ENCODE results near the gene IGFBP1.

IGFBP1 gene

DNA sequence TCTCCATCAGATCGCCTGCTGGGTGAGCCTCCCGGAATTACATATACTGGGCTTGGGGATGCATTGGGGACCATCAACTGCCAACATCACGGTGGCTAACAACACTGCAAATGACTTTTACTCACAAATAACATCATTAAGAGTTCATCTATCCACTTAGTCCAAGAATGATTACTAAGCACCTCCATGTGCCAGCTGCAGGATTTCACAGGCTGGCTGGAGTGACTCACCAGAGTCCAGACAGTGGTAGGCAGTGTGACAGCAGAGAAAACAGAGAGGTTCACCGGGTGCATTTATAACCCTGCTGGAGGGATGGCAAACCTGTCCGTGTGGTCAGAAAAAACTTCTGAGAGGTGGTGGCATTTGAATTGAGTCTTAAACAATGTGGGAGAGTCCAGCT is 36.0 kb downstream of the IGFBP1 start:
- H3K4me1 ChIP-seq (ENCODE audit: control insufficient read depth, insufficient read depth, low read length), result peaks cover 3% of the 10 kb centered on the region; the same call in 1 of the 2 replicates
- no peaks in the 10 kb centered on the region for H3K36me3 ChIP-seq (ENCODE audit: control insufficient read depth in 2 of 2, insufficient read depth in 1 of 2, low read length in 2 of 2)
- TF ChIP-seq GLIS1 (tag by site-specific recombination; IDR thresholded peaks at IDR 0.05), result peak; percentile 52
- no peak for TF ChIP-seq ZNF701 (tag by site-specific recombination; IDR thresholded peaks at IDR 0.05)
- H3K27ac ChIP-seq (ENCODE audit: extremely low read depth, low read depth, low read length), result no peak overlapping the region
- H3K9me3 ChIP-seq (ENCODE audit: control insufficient read depth, insufficient read depth, low read depth, low read length), result no peaks in the 10 kb centered on the region
- ChIA-PET CTCF (interaction anchor here (1.0 to 3.2 kb wide), 7 partner anchors 10 to 1161 kb away, joined by 3 to 26 read pairs (median 4); no protein-coding TSS in a partner anchor), POLR2A (no interaction called here)
- H3K4me3 ChIP-seq (ENCODE audit: low read depth, low read length), result no peak overlapping the region

DNA sequence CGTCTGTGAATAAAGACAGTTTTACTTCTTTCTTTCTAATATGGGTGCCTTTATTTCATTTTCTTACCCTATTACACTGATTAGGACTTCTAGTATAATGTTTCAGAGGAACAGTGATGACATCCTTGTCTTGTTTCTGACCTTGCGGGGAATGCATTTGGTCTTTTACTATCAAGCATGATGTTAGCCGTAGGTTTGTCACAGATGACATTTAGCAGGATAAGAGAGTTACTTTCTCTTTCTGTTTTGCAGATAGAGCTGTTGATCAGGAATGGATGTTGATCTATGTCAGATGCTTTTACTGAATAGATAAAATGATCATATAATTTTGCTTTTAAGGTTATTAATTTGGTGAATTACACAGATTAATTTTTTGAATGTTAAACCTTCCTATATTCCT is 39.4 kb downstream of the IGFBP1 start:
- TF ChIP-seq ZNF146 (tag by site-specific recombination; IDR thresholded peaks at IDR 0.05), result no peak
- TF ChIP-seq, protein P1, sequence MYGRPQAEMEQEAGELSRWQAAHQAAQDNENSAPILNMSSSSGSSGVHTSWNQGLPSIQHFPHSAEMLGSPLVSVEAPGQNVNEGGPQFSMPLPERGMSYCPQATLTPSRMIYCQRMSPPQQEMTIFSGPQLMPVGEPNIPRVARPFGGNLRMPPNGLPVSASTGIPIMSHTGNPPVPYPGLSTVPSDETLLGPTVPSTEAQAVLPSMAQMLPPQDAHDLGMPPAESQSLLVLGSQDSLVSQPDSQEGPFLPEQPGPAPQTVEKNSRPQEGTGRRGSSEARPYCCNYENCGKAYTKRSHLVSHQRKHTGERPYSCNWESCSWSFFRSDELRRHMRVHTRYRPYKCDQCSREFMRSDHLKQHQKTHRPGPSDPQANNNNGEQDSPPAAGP (tag by site-specific recombination; IDR thresholded peaks at IDR 0.05), result no peak
- TF ChIP-seq ZFP69B (tag by site-specific recombination; IDR thresholded peaks at IDR 0.05), result no peak
- TF ChIP-seq ZNF473 (tag by site-specific recombination; IDR thresholded peaks at IDR 0.05), result no peak
- no peak for TF ChIP-seq ZSCAN16 (tag by site-specific recombination; IDR thresholded peaks at IDR 0.05)
- TF ChIP-seq HOXA7 (CRISPR knock-in tag; IDR thresholded peaks at IDR 0.05; ENCODE audit: borderline replicate concordance), result no peak
- TF ChIP-seq ZNF2 (tag by site-specific recombination; IDR thresholded peaks at IDR 0.05), result no peak
- no peak for TF ChIP-seq KLF7 (tag by site-specific recombination; IDR thresholded peaks at IDR 0.05; ENCODE audit: borderline replicate concordance)
- TF ChIP-seq, protein P2, sequence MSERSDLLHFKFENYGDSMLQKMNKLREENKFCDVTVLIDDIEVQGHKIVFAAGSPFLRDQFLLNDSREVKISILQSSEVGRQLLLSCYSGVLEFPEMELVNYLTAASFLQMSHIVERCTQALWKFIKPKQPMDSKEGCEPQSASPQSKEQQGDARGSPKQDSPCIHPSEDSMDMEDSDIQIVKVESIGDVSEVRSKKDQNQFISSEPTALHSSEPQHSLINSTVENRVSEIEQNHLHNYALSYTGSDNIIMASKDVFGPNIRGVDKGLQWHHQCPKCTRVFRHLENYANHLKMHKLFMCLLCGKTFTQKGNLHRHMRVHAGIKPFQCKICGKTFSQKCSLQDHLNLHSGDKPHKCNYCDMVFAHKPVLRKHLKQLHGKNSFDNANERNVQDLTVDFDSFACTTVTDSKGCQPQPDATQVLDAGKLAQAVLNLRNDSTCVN (tag by site-specific recombination; optimal IDR thresholded peaks at IDR 0.05), result no peak
- no peak for TF ChIP-seq ZNF175 (tag by site-specific recombination; IDR thresholded peaks at IDR 0.05)
- no peak for TF ChIP-seq ZNF830 (tag by site-specific recombination; IDR thresholded peaks at IDR 0.05; ENCODE audit: low read depth)
- TF ChIP-seq, protein P3, sequence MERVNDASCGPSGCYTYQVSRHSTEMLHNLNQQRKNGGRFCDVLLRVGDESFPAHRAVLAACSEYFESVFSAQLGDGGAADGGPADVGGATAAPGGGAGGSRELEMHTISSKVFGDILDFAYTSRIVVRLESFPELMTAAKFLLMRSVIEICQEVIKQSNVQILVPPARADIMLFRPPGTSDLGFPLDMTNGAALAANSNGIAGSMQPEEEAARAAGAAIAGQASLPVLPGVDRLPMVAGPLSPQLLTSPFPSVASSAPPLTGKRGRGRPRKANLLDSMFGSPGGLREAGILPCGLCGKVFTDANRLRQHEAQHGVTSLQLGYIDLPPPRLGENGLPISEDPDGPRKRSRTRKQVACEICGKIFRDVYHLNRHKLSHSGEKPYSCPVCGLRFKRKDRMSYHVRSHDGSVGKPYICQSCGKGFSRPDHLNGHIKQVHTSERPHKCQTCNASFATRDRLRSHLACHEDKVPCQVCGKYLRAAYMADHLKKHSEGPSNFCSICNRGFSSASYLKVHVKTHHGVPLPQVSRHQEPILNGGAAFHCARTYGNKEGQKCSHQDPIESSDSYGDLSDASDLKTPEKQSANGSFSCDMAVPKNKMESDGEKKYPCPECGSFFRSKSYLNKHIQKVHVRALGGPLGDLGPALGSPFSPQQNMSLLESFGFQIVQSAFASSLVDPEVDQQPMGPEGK (tag by site-specific recombination; IDR thresholded peaks at IDR 0.05), result no peak
- TF ChIP-seq ZNF701 (tag by site-specific recombination; IDR thresholded peaks at IDR 0.05), result no peak
- ChIA-PET CTCF (no interaction called here), POLR2A (no interaction called here)
- H3K9me3 ChIP-seq (ENCODE audit: control insufficient read depth, insufficient read depth, low read depth, low read length), result no peaks in the 10 kb centered on the region
- H3K36me3 ChIP-seq (ENCODE audit: control insufficient read depth in 2 of 2, insufficient read depth in 1 of 2, low read length in 2 of 2), result no peaks in the 10 kb centered on the region
- no peak overlapping the region for H3K27ac ChIP-seq (ENCODE audit: extremely low read depth, low read depth, low read length)
- 0 out of 2 replicates have a peak, but pooled peaks cover 3% of the 10 kb centered on the region for H3K4me1 ChIP-seq (ENCODE audit: control insufficient read depth, insufficient read depth, low read length)
- H3K4me3 ChIP-seq (ENCODE audit: low read depth, low read length), result no peak overlapping the region

DNA sequence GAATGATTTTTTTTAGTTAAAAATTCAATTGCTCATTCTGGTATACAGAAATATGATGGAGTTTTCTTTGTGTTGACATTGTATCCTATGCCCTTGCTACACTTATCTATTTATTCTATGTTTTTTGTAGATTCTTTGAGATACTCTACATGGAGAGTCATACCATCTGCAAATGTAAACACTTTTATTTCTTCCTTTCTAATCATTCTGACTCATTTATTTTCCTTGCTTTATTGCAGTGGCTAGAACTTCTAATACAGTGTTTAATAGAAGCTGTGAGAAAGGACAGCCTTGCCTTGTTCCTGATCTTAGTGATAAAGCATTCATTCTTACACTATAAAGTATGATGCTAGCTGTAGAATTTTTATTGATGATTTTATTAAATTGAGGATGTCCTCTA is 42.7 kb downstream of the IGFBP1 start:
- no peak overlapping the region for H3K27ac ChIP-seq (ENCODE audit: extremely low read depth, low read depth, low read length)
- no peaks in the 10 kb centered on the region for H3K4me1 ChIP-seq (ENCODE audit: control insufficient read depth, insufficient read depth, low read length)
- no peaks in the 10 kb centered on the region for H3K9me3 ChIP-seq (ENCODE audit: control insufficient read depth, insufficient read depth, low read depth, low read length)
- no peak overlapping the region for H3K4me3 ChIP-seq (ENCODE audit: low read depth, low read length)
- CTCF ChIA-PET, result interaction anchor here (1.3 kb wide), 1 partner anchor 8 kb away, joined by 3 read pairs; no protein-coding TSS in a partner anchor
- no peaks in the 10 kb centered on the region for H3K36me3 ChIP-seq (ENCODE audit: control insufficient read depth in 2 of 2, insufficient read depth in 1 of 2, low read length in 2 of 2)
- POLR2A ChIA-PET, result no interaction called here
- TF ChIP-seq, protein P4, sequence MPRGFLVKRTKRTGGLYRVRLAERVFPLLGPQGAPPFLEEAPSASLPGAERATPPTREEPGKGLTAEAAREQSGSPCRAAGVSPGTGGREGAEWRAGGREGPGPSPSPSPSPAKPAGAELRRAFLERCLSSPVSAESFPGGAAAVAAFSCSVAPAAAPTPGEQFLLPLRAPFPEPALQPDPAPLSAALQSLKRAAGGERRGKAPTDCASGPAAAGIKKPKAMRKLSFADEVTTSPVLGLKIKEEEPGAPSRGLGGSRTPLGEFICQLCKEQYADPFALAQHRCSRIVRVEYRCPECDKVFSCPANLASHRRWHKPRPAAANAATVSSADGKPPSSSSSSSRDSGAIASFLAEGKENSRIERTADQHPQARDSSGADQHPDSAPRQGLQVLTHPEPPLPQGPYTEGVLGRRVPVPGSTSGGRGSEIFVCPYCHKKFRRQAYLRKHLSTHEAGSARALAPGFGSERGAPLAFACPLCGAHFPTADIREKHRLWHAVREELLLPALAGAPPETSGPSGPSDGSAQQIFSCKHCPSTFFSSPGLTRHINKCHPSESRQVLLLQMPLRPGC (tag by site-specific recombination; IDR thresholded peaks at IDR 0.05), result no peak
- TF ChIP-seq SETDB1 (IDR thresholded peaks at IDR 0.05; ENCODE audit: insufficient read length, low read length) (no peak), ZFP3 (tag by site-specific recombination; IDR thresholded peaks at IDR 0.05; ENCODE audit: low read depth) (no peak), ZNF335 (tag by site-specific recombination; conservative IDR thresholded peaks at IDR 0.05) (no peak), ZNF211 (tag by site-specific recombination; IDR thresholded peaks at IDR 0.05; ENCODE audit: low read depth) (no peak), ZNF341 (tag by site-specific recombination; IDR thresholded peaks at IDR 0.05; ENCODE audit: low read depth) (no peak), SP2 (tag by site-specific recombination; IDR thresholded peaks at IDR 0.05) (no peak), ZNF596 (tag by site-specific recombination; IDR thresholded peaks at IDR 0.05) (no peak), ZNF521 (tag by site-specific recombination; IDR thresholded peaks at IDR 0.05) (no peak), ZNF473 (tag by site-specific recombination; IDR thresholded peaks at IDR 0.05) (no peak), ZNF133 (tag by site-specific recombination; IDR thresholded peaks at IDR 0.05) (no peak), ZNF416 (tag by site-specific recombination; IDR thresholded peaks at IDR 0.05) (no peak), ZBTB1 (tag by site-specific recombination; IDR thresholded peaks at IDR 0.05) (no peak)
- TF ChIP-seq, protein P5, sequence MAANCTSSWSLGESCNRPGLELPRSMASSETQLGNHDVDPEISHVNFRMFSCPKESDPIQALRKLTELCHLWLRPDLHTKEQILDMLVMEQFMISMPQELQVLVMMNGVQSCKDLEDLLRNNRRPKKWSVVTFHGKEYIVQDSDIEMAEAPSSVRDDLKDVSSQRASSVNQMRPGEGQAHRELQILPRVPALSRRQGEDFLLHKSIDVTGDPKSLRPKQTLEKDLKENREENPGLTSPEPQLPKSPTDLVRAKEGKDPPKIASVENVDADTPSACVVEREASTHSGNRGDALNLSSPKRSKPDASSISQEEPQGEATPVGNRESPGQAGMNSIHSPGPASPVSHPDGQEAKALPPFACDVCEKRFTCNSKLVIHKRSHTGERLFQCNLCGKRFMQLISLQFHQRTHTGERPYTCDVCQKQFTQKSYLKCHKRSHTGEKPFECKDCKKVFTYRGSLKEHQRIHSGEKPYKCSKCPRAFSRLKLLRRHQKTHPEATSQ (tag by site-specific recombination; IDR thresholded peaks at IDR 0.05), result no peak

Measured in HEK293 (cell line).